Thoracic aorta (tissue), 2 donors: Measurements from ENCODE around the gene OR52B6. TPM values are rescaled to one million over a fixed set of nuclear protein-coding genes. Genes with fewer than 3 reads are reported as not detected.

Source experiments
- ATAC-seq: fragments of 150-250 bp; one replicate; pipeline ENCODE4 v1.8.0; 2017; ENCODE audit warnings: low read depth; ENCODE audit not compliant: insufficient number of reproducible peaks, low FRiP score
- DNase-seq: peaks from one replicate; pipeline ENCODE4 v3.0.0-alpha.2; 2020; ENCODE audit warnings: low spot score
- H3K27ac ChIP-seq, 2 donors: fragments of 200-600 bp; sonication (generic); 1 replicate in 1 of 2; 2 replicates in 1 of 2; pipeline ENCODE4 v1.5.1; 2016; ENCODE audit warnings: mild to moderate bottlenecking in 2 of 2, moderate library complexity in 2 of 2
- H3K27me3 ChIP-seq: fragments of 200-600 bp; sonication (generic); replicated peaks from 2 replicates; pipeline ENCODE4 v1.6.0; 2016; ENCODE audit warnings: mild to moderate bottlenecking; ENCODE audit not compliant: insufficient read depth
- H3K36me3 ChIP-seq: fragments of 200-600 bp; sonication (generic); one replicate; pipeline ENCODE4 v1.5.1; 2016
- H3K4me1 ChIP-seq, 2 donors: fragments of 200-600 bp; sonication (generic); 1 replicate in 1 of 2; 2 replicates in 1 of 2; pipeline versions ENCODE4 v1.5.1 to v1.6.0; 2016; ENCODE audit warnings: low read depth in 2 of 2, mild to moderate bottlenecking in 1 of 2; ENCODE audit not compliant: control insufficient read depth in 1 of 2
- H3K4me3 ChIP-seq: fragments of 200-600 bp; sonication (generic); 2 replicates; pipeline ENCODE4 v1.5.1; 2016; ENCODE audit warnings: mild to moderate bottlenecking
- H3K9me3 ChIP-seq: fragments of 200-600 bp; sonication (generic); 2 replicates; pipeline ENCODE4 v1.5.1; 2016
- CTCF ChIP-seq: fragments of 200-600 bp; sonication (generic); IDR thresholded peaks from one replicate; pipeline ENCODE4 v1.5.1; 2019; ENCODE audit warnings: antibody characterized with exemption
- total RNA-seq, 2 donors: library from RNA; depleted of rRNA; stranded (reverse); fragments of >200 nt; gene quantifications; one replicate each; pipeline versions ENCODE4 v1.1.0 to v1.2.3, GENCODE V29; 2016

The OR52B6 gene
- total RNA-seq, 2 donors from 2014 or later, result not detected

GRCh38 chr11:5556596-5557188, 24.0 kb upstream of the OR52B6 start:
- DNase-seq (no peak), ATAC-seq (no peak)
- TF ChIP-seq CTCF, result no peak
- H3K36me3 ChIP-seq, result no peaks in the 10 kb centered on the region
- no peaks in the 10 kb centered on the region for H3K4me1 ChIP-seq
- no peaks in the 10 kb centered on the region for H3K9me3 ChIP-seq
- no peak overlapping the region for H3K27ac ChIP-seq
- H3K27me3 ChIP-seq, result no peaks in the 10 kb centered on the region
- H3K4me3 ChIP-seq, result no peak overlapping the region

- no peak overlapping the region for H3K27ac ChIP-seq
- no peak for ATAC-seq
- H3K4me1 ChIP-seq, result no peaks in the 10 kb centered on the region
- no peak for TF ChIP-seq CTCF
- H3K36me3 ChIP-seq, result no peaks in the 10 kb centered on the region
- H3K9me3 ChIP-seq, result no peaks in the 10 kb centered on the region
- DNase-seq, result no peak
- H3K27me3 ChIP-seq, result no peaks in the 10 kb centered on the region
- H3K4me3 ChIP-seq, result no peak overlapping the region
Observed at GRCh38 chr11:5557751-5558150, 22.9 kb upstream of the OR52B6 start.

GRCh38 chr11:5564259-5565019, 16.2 kb upstream of the OR52B6 start:
- no peak overlapping the region for H3K27ac ChIP-seq
- DNase-seq (no peak), ATAC-seq (no peak)
- H3K4me3 ChIP-seq, result no peak overlapping the region
- no peak for TF ChIP-seq CTCF
- no peaks in the 10 kb centered on the region for H3K9me3 ChIP-seq
- H3K27me3 ChIP-seq, result no peaks in the 10 kb centered on the region
- H3K4me1 ChIP-seq, result no peaks in the 10 kb centered on the region
- H3K36me3 ChIP-seq, result no peaks in the 10 kb centered on the region

GRCh38 chr11:5574654-5575053, 6.0 kb upstream of the OR52B6 start:
- no peak overlapping the region for H3K4me3 ChIP-seq
- no peak for TF ChIP-seq CTCF
- H3K27me3 ChIP-seq, result no peaks in the 10 kb centered on the region
- DNase-seq (no peak), ATAC-seq (no peak)
- no peak overlapping the region for H3K27ac ChIP-seq
- H3K4me1 ChIP-seq, result no peaks in the 10 kb centered on the region
- no peaks in the 10 kb centered on the region for H3K36me3 ChIP-seq
- H3K9me3 ChIP-seq, result no peaks in the 10 kb centered on the region

GRCh38 chr11:5575152-5575551, 5.5 kb upstream of the OR52B6 start:
- Histone ChIP-seq H3K27ac (no peak overlapping the region), H3K4me3 (no peak overlapping the region), H3K4me1 (no peaks in the 10 kb centered on the region), H3K27me3 (no peaks in the 10 kb centered on the region), H3K9me3 (no peaks in the 10 kb centered on the region), H3K36me3 (no peaks in the 10 kb centered on the region)
- TF ChIP-seq CTCF, result no peak
- ATAC-seq (no peak), DNase-seq (no peak)
